Occipital lobe (tissue), 2 donors: ENCODE data around the gene TPST1. TPM values are rescaled to one million over a fixed set of nuclear protein-coding genes. Genes with fewer than 3 reads are reported as not detected.
"Not testable (repeated sequence)": the region's sequence is repeated elsewhere in the genome, so short reads cannot be mapped to it uniquely, and the experiment has no call there.

ENCODE experiments used
- DNase-seq: peaks from one replicate; lab custom pipeline; 2025; lab: John Stamatoyannopoulos, UW
- total RNA-seq: library from RNA; depleted of rRNA; stranded (reverse); fragments of >200 nt; gene quantifications from one replicate; pipeline ENCODE4 v1.2.3, GENCODE V29; 2014

Gene TPST1
- total RNA-seq, 1 donor from 2014 or later, result 72.1 TPM

GRCh38 chr7:66330961-66331360 lies 125.8 kb downstream of the TPST1 start:
- DNase-seq, result no peak

DNA sequence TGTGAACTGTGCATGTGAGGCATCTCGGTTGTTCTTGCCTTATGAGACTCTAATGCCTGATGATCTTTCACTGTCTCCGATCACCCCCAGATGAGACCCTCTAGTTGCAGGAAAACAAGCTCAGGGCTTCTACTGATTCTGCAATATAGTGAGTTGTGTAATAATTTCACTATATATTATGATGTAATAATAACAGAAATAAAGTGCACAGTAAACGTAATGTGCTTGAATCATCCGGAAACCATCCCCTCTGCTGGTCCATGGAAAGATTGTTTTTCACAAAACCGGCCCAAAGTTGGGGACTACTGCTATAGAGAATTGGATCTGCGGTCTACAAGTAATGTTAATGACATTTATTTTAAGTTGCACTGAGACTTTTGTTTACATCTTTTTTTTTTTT lies 126.7 kb downstream of the TPST1 start:
- no peak for DNase-seq

DNA sequence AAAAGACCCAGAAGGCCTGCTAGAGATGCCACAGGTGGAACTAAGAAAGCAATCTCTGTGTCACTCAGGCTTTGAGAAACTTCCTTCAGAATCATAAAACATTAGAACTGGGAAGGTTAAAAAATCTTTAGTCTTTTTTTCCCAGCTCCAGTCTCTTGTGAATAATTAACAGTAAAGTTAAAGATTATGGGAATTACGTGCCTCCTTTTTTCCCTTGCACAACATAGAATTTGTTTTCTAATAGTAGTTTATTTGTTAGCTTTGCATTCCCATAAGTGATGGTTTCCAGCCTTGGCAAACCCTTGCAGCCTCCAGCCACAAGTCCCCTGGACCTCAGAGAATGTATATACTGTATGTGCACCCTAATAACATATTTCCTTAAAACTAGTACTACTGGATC lies 128.3 kb downstream of the TPST1 start:
- DNase-seq, result no peak

GRCh38 chr7:66335318-66335717 lies 130.2 kb downstream of the TPST1 start:
- DNase-seq, result no peak

GRCh38 chr7:66336760-66337159 lies 131.6 kb downstream of the TPST1 start:
- DNase-seq, result no peak

GRCh38 chr7:66339141-66339540 lies 134.0 kb downstream of the TPST1 start:
- no peak for DNase-seq

DNA sequence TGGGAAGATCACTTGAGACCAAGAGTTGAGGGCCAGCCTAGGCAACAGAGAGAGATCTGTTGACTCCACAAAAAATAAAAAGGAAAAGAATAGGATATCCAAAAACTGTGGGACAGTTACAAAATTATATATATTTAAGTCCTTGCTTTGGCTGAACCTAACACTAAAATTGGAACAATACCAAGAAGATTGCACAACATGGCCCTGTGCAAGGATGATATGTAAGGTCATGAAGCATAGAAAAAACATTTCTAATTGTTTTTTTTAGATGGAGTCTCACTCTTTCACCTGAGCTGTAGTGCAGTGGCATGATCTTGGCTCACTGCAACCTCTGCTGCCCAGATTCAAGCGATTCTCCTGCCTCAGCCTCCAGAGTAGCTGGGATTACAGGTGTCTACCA lies 139.0 kb downstream of the TPST1 start:
- DNase-seq, result no peak

DNA sequence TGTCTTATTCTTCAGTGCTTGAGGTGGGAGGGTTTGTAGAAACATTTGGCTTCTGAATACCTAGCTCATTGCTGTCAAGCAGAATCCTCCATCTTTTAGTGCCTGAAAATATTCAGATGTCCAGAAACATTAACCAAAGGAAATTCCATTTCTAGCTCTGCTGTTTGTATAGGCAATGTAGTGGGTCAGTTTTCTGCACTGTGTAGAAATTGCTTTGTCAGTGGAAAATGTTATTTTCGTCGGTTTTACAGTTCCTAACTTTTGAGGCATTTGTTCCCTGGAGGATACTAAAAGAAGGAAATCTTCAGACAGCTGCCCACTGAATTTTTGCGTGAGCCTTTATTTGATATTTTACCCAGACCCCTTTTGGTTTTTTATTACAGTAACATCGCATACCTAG lies 143.4 kb downstream of the TPST1 start:
- DNase-seq, result no peak

DNA sequence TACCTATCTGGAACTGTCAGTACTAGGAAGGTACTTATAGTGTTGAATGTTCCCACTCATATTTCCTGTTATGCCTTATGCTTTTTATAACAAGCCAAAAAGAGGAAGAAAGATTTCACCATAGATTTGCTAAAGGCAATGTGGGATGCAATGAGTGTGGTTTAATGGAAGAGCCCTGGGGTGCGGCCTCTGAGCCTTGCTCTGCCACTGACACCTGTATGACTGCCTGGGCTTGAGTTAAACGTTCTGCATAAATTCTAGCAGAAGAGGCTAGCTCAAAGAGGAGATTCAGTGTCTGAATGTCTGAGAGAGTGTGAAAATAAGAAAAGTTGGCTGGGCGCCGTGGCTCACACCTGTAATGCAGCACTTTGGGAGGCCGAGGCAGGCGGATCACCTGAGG lies 143.8 kb downstream of the TPST1 start:
- DNase-seq, result no peak

GRCh38 chr7:66352071-66352470 lies 146.9 kb downstream of the TPST1 start:
- DNase-seq, result no peak

DNA sequence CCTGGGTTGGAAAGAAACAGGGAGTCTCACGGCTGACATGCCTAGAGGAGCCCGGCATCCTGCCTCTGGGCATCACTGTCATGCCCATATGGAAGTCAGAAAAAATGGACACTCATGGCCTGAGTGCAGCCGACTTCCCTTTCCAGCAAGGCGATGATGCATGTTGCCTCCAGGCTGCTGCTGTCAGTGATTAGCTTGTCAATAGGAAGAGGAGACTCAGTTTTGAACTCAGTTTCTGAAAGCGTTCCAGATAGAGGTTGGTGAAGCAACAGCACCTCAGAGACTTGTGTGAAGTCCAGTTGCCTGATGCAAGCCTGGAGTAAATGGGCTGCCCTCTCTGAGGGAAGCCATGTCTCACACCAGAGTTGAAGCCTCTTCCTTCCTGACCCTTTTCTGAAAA lies 148.4 kb downstream of the TPST1 start:
- DNase-seq, result no peak

- DNase-seq, result no peak
These were observed 150.6 kb downstream of the TPST1 start for GRCh38 chr7:66355756-66356155.

GRCh38 chr7:66356277-66356721 lies 151.2 kb downstream of the TPST1 start:
- no peak for DNase-seq

- no peak for DNase-seq
These were observed 152.0 kb downstream of the TPST1 start for GRCh38 chr7:66357087-66357486.

GRCh38 chr7:66359656-66360211 lies 154.6 kb downstream of the TPST1 start:
- DNase-seq, result peak; percentile 50

DNA sequence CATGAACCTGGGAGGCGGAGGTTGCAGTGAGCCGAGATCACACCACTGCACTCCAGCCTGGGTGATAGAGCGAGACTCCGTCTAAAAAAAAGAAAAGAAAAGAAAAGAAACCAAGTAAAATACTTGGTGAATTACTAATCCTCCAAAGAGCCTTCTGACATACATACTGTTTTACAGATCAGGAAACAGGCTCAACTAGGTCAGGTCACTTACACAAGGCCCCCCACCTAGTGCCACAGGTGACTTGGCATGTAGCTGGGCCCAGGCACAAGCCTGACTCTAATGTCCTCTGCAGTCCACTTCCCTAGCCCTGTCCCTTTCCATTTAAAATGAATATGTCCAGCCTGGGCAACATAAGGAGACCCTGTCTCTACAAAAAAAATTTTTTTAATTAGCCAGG lies 157.0 kb downstream of the TPST1 start:
- no peak for DNase-seq

GRCh38 chr7:66363635-66364034 lies 158.5 kb downstream of the TPST1 start:
- no peak for DNase-seq

- not testable (repeated sequence) for DNase-seq
These were observed 159.9 kb downstream of the TPST1 start for GRCh38 chr7:66365031-66365430.

GRCh38 chr7:66371096-66371824 lies 166.1 kb downstream of the TPST1 start:
- no peak for DNase-seq

- DNase-seq, result not testable (repeated sequence)
These were observed 169.2 kb downstream of the TPST1 start for GRCh38 chr7:66374141-66374840.

GRCh38 chr7:66376264-66376945 lies 171.3 kb downstream of the TPST1 start:
- DNase-seq, result no peak

DNA sequence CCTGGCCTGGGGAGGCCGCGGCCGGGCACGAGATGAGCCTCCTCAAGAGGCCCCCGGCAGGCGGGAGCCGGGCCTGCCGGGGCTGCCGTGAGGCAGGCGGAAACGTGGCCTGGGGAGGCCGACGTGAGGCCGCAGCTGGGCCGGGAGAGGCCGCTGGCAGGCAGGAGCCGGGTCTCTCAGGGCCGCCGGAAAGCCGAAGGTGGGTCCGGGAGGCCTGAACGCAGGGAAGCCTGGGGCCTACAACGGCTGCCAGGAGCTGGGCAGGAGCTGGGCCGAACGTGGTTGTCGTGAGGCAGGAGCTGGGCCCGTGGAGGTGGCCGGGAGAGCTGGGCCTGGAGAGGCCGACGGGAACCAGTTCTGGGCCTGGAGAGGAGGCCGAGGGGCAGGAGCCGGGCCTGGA lies 171.9 kb downstream of the TPST1 start:
- DNase-seq, result no peak
